ENCODE data around the gene NINJ2. TPM values are rescaled to one million over a fixed set of nuclear protein-coding genes. Genes with fewer than 3 reads are reported as not detected.

The NINJ2 gene
- total and polyA plus RNA-seq, 9 donors = 0.48 to 3.4 (median 1.4) TPM; not detected in 2

GRCh38 chr12:590206-590750 is 73.0 kb downstream of the NINJ2 start:
- DNase-seq = no peak
- Histone ChIP-seq H3K4me1 (ENCODE audit: insufficient read depth) (peaks cover 1% of the 10 kb centered on the region), H3K9me3 (no peaks in the 10 kb centered on the region), H3K27me3 (no peaks in the 10 kb centered on the region), H3K27ac (no peak overlapping the region), H3K4me3 (no peak overlapping the region), H3K36me3 (no peaks in the 10 kb centered on the region)
- WGBS, 3 donors = 79 to 85% (median 81%) methylated on average over 14 of the region's 14 CpGs
- TF ChIP-seq POLR2A (IDR thresholded peaks at IDR 0.05) = no peak
- no peak for TF ChIP-seq CTCF (IDR thresholded peaks at IDR 0.05)
- TF ChIP-seq EP300 (IDR thresholded peaks at IDR 0.05) = no peak
- intact Hi-C loops (cut with DNase I) = no loop called here

GRCh38 chr12:588646-589045 is 74.6 kb downstream of the NINJ2 start:
- Histone ChIP-seq H3K27ac (no peak overlapping the region), H3K27me3 (no peaks in the 10 kb centered on the region), H3K9me3 (no peaks in the 10 kb centered on the region), H3K36me3 (no peaks in the 10 kb centered on the region), H3K4me3 (no peak overlapping the region), H3K4me1 (ENCODE audit: insufficient read depth) (peaks cover 1% of the 10 kb centered on the region)
- 89 to 93% (median 91%) methylated on average over 4 of the region's 4 CpGs for WGBS, 3 donors
- TF ChIP-seq CTCF (IDR thresholded peaks at IDR 0.05) (no peak), EP300 (IDR thresholded peaks at IDR 0.05) (no peak), POLR2A (IDR thresholded peaks at IDR 0.05) (no peak)
- DNase-seq = no peak
- intact Hi-C loops (cut with DNase I) = no loop called here

- intact Hi-C loops (cut with DNase I) = no loop called here
Observed at GRCh38 chr12:588024-588322, 75.3 kb downstream of the NINJ2 start.

DNA sequence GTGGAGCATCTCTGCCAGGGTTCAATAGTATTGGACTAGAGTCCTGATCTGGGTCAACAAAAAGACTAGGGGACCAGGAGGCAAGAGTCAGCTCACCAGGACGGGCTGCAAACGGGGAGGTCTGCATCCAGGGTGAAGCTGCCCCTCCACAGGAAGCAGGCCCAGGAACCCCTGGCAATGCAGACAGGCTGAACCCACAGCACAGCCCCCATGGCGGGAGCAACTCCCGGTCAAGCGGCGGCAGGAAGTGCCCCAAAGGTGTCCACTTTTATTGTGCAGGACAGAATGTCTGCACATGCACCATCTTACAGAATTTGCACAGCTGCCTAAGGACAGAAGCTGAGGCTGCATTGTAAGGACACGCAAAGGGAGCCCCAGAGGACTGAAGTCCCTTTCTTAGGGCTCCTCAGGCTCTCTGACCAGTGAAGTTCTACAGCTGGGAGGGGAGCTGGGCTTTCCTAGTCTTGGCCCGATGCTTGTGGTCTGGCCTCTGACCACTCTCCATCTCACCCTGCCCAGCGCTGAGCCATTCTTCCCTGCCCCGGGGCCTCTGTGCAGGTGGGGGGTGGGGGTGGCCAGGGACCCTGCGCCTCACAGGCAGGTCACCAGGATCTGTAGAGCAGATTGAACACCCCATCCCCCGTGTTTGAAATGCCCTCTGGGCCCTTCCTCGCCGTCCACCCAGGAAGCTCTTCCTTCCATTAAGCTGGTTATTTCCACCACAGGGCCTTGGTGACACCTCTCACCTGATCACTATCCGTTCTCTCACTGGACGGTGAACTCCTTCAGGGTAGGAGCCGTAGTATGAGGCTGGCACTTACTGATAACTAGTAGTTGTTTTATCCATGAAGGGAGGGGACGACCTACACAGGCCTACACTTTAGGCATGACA is 75.9 kb downstream of the NINJ2 start:
- TF ChIP-seq EP300 (IDR thresholded peaks at IDR 0.05) (no peak), POLR2A (IDR thresholded peaks at IDR 0.05) (no peak), CTCF (IDR thresholded peaks at IDR 0.05) (no peak)
- Histone ChIP-seq H3K4me1 (ENCODE audit: insufficient read depth) (peaks cover 1% of the 10 kb centered on the region), H3K36me3 (no peaks in the 10 kb centered on the region), H3K4me3 (no peak overlapping the region), H3K9me3 (no peaks in the 10 kb centered on the region), H3K27ac (no peak overlapping the region), H3K27me3 (no peaks in the 10 kb centered on the region)
- DNase-seq = peak in 1 of 5 donors; percentile 6
- intact Hi-C loops (cut with DNase I) = no loop called here
- WGBS, 3 donors = 81 to 89% (median 86%) methylated on average over 18 of the region's 18 CpGs

More at GRCh38 chr12:588024-588322, 75.3 kb downstream of the NINJ2 start:
- Histone ChIP-seq H3K27ac (no peak overlapping the region), H3K4me3 (no peak overlapping the region), H3K36me3 (no peaks in the 10 kb centered on the region), H3K4me1 (ENCODE audit: insufficient read depth) (peaks cover 1% of the 10 kb centered on the region), H3K27me3 (no peaks in the 10 kb centered on the region), H3K9me3 (no peaks in the 10 kb centered on the region)
- TF ChIP-seq EP300 (IDR thresholded peaks at IDR 0.05) (no peak), POLR2A (IDR thresholded peaks at IDR 0.05) (no peak), CTCF (IDR thresholded peaks at IDR 0.05) (no peak)
- WGBS, 3 donors = 84 to 93% (median 89%) methylated on average over 10 of the region's 10 CpGs
- DNase-seq = no peak

Measured in ovary (tissue), 9 donors.